SK-N-SH treated with all-trans-retinoic acid at 6 μM for 48 hours (cell line): ENCODE data around the gene TAC4.

Experiments used
- ATAC-seq: fragments of 200-7000 bp; cut with Tn5 transposase; 3 replicates; pipeline ENCODE4 v1.9.1; 2020; ENCODE audit warnings: mild to moderate bottlenecking, moderate library complexity
- ARNTL ChIP-seq: fragments of 450-650 bp; formaldehyde crosslinking; IDR thresholded peaks from 2 replicates; pipeline ENCODE4 v1.5.0; 2020; ENCODE audit warnings: low read depth, mild to moderate bottlenecking, moderate library complexity, borderline replicate concordance
- BACH2 ChIP-seq: fragments of 250-450 bp; sonication (Bioruptor Pico); IDR thresholded peaks from 2 replicates; pipeline ENCODE4 v1.9.0; 2021; ENCODE audit warnings: mild to moderate bottlenecking, borderline replicate concordance
- CSDC2 ChIP-seq: fragments of 250-450 bp; sonication (Bioruptor Pico); IDR thresholded peaks from 2 replicates; pipeline ENCODE4 v1.5.0; 2020; ENCODE audit warnings: mild to moderate bottlenecking, moderate library complexity
- CSRNP3 ChIP-seq: fragments of 250-450 bp; sonication (Bioruptor Pico); IDR thresholded peaks from 2 replicates; pipeline ENCODE4 v1.5.1; 2021; ENCODE audit warnings: mild to moderate bottlenecking, moderate library complexity
- ESRRG ChIP-seq: fragments of 250-450 bp; sonication (Bioruptor Pico); IDR thresholded peaks from 2 replicates; pipeline ENCODE4 v1.6.1; 2021; ENCODE audit warnings: mild to moderate bottlenecking
- GLIS3 ChIP-seq: fragments of 250-450 bp; sonication (Bioruptor Pico); IDR thresholded peaks from 2 replicates; pipeline ENCODE4 v1.5.0; 2020; ENCODE audit warnings: mild to moderate bottlenecking, moderate library complexity
- ISL1 ChIP-seq: fragments of 250-450 bp; sonication (Bioruptor Pico); IDR thresholded peaks from 2 replicates; pipeline ENCODE4 v2.1.2; 2022; ENCODE audit warnings: mild to moderate bottlenecking, moderate library complexity
- OSR1 ChIP-seq: fragments of 250-450 bp; sonication (Bioruptor Pico); IDR thresholded peaks from 2 replicates; pipeline ENCODE4 v1.8.0; 2022; ENCODE audit warnings: moderate library complexity, mild to moderate bottlenecking, inconsistent platforms
- PATZ1 ChIP-seq: fragments of 250-450 bp; sonication (Bioruptor Pico); IDR thresholded peaks from 2 replicates; pipeline ENCODE4 v1.8.0; 2020; ENCODE audit warnings: mild to moderate bottlenecking, moderate library complexity, borderline replicate concordance
- POU6F1 ChIP-seq: fragments of 250-450 bp; sonication (Bioruptor Pico); IDR thresholded peaks from 2 replicates; pipeline ENCODE4 v1.8.0; 2021; ENCODE audit warnings: low read depth, mild to moderate bottlenecking, moderate library complexity, borderline replicate concordance
- RARB ChIP-seq: fragments of 250-450 bp; sonication (Bioruptor Pico); IDR thresholded peaks from 2 replicates; pipeline ENCODE4 v1.8.0; 2021; ENCODE audit warnings: mild to moderate bottlenecking, moderate library complexity
- SNAI2 ChIP-seq: fragments of 250-450 bp; sonication (Bioruptor Pico); IDR thresholded peaks from 2 replicates; pipeline ENCODE4 v1.5.0; 2020; ENCODE audit warnings: mild to moderate bottlenecking, moderate library complexity
- TCF4 ChIP-seq: fragments of 250-450 bp; sonication (Bioruptor Pico); IDR thresholded peaks from 2 replicates; pipeline ENCODE4 v1.8.0; 2021; ENCODE audit warnings: mild to moderate bottlenecking, moderate library complexity, borderline replicate concordance
- TOX ChIP-seq: fragments of 250-450 bp; sonication (Bioruptor Pico); IDR thresholded peaks from 2 replicates; pipeline ENCODE4 v1.8.0; 2021; ENCODE audit warnings: mild to moderate bottlenecking, moderate library complexity, borderline replicate concordance
- TSHZ2 ChIP-seq: fragments of 250-450 bp; sonication (Bioruptor Pico); IDR thresholded peaks from 2 replicates; pipeline ENCODE4 v1.5.0; 2020; ENCODE audit warnings: mild to moderate bottlenecking, moderate library complexity
- ZC3H10 ChIP-seq: fragments of 250-450 bp; sonication (Bioruptor Pico); IDR thresholded peaks from 2 replicates; pipeline ENCODE4 v1.5.1; 2021; ENCODE audit warnings: mild to moderate bottlenecking, moderate library complexity
- ZFP3 ChIP-seq: fragments of 250-450 bp; sonication (Bioruptor Pico); IDR thresholded peaks from 2 replicates; pipeline ENCODE4 v1.5.0; 2020; ENCODE audit warnings: mild to moderate bottlenecking, moderate library complexity
- ZFP30 ChIP-seq: fragments of 450-650 bp; formaldehyde crosslinking; IDR thresholded peaks from 2 replicates; pipeline ENCODE4 v1.5.0; 2022; ENCODE audit warnings: mild to moderate bottlenecking, moderate library complexity
- ZNF565 ChIP-seq: fragments of 450-650 bp; formaldehyde crosslinking; conservative IDR thresholded peaks from 2 replicates; pipeline ENCODE4 v1.5.0; 2020; ENCODE audit warnings: low read depth, mild to moderate bottlenecking, moderate library complexity
- ZNF70 ChIP-seq: fragments of 450-650 bp; formaldehyde crosslinking; IDR thresholded peaks from 2 replicates; pipeline ENCODE4 v1.5.0; 2020; ENCODE audit warnings: mild to moderate bottlenecking, moderate library complexity

The TAC4 gene

GRCh38 chr17:49871211-49871610 is 23.3 kb upstream of the TAC4 start:
- no peak for ATAC-seq
- TF ChIP-seq ZFP30 (CRISPR knock-in tag), result no peak
- no peak for TF ChIP-seq ARNTL (CRISPR knock-in tag)
- no peak for TF ChIP-seq CSRNP3 (CRISPR knock-in tag)
- no peak for TF ChIP-seq ISL1 (CRISPR knock-in tag)
- no peak for TF ChIP-seq ZNF565 (CRISPR knock-in tag)
- TF ChIP-seq ZFP3, result no peak
- TF ChIP-seq TOX, result no peak
- no peak for TF ChIP-seq SNAI2 (CRISPR knock-in tag)
- no peak for TF ChIP-seq BACH2 (CRISPR knock-in tag)
- no peak for TF ChIP-seq TCF4
- no peak for TF ChIP-seq PATZ1 (CRISPR knock-in tag)
- no peak for TF ChIP-seq TSHZ2 (CRISPR knock-in tag)
- no peak for TF ChIP-seq RARB (CRISPR knock-in tag)

- TF ChIP-seq ARNTL (CRISPR knock-in tag) (no peak), PATZ1 (CRISPR knock-in tag) (no peak), BACH2 (CRISPR knock-in tag) (no peak)
- no peak for ATAC-seq
Observed at GRCh38 chr17:49870298-49870697, 22.4 kb upstream of the TAC4 start.

GRCh38 chr17:49869038-49869374 is 21.1 kb upstream of the TAC4 start:
- TF ChIP-seq CSRNP3 (CRISPR knock-in tag), result no peak
- no peak for TF ChIP-seq TSHZ2 (CRISPR knock-in tag)
- no peak for TF ChIP-seq ZFP30 (CRISPR knock-in tag)
- no peak for TF ChIP-seq SNAI2 (CRISPR knock-in tag)
- TF ChIP-seq RARB (CRISPR knock-in tag), result no peak
- no peak for TF ChIP-seq TCF4
- TF ChIP-seq GLIS3 (CRISPR knock-in tag), result no peak
- no peak for TF ChIP-seq CSDC2 (CRISPR knock-in tag)
- TF ChIP-seq OSR1 (CRISPR knock-in tag), result no peak
- no peak for TF ChIP-seq ZNF70 (CRISPR knock-in tag)
- no peak for TF ChIP-seq POU6F1
- no peak for TF ChIP-seq ZC3H10 (CRISPR knock-in tag)
- no peak for TF ChIP-seq PATZ1 (CRISPR knock-in tag)
- no peak for TF ChIP-seq ESRRG (CRISPR knock-in tag)
- no peak for TF ChIP-seq TOX
- TF ChIP-seq ZNF565 (CRISPR knock-in tag), result no peak
- TF ChIP-seq, all 23 proteins: peak for 0
- ATAC-seq, result no peak
